ENCODE results near the gene VEGFA.

DNA sequence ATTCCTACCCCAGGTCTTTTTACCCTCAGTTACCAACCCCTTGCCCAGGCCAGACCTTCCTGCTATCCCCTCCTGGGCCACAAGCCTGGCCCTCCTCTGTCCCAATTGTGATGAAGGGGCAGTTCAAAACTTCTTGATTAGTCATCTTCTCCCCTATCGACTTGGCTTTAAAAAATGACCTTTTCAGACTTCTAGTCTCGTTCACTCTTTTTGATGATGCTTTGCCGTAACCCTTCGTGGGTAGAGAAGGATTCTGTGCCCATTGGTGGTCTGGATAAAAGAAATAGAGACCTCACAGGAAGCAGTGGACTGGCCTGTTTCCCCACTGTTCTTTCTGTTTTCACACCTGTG is 5.5 kb downstream of the VEGFA start:
- no peak for TF ChIP-seq EZH2 (IDR thresholded peaks at IDR 0.05)
- TF ChIP-seq POLR2AphosphoS5 (IDR thresholded peaks at IDR 0.05; ENCODE audit: borderline replicate concordance, low read depth, low read length): no peak
- TF ChIP-seq FOXP2 (optimal IDR thresholded peaks at IDR 0.05; ENCODE audit: control extremely low read depth, extremely low read length, insufficient read depth): no peak

Measured in SK-N-MC (cell line).